Measurements from ENCODE around the gene LILRB2.
"Not testable (repeated sequence)": the region's sequence is repeated elsewhere in the genome, so short reads cannot be mapped to it uniquely, and the experiment has no call there.

The LILRB2 gene

GRCh38 chr19:54302257-54302656 is 21.3 kb upstream of the LILRB2 start:
- DNase-seq = no peak

GRCh38 chr19:54299515-54299914 is 18.6 kb upstream of the LILRB2 start:
- no peak for DNase-seq

- no peak for DNase-seq
These were observed 18.2 kb upstream of the LILRB2 start for GRCh38 chr19:54299126-54299498.

GRCh38 chr19:54298357-54299125 is 17.6 kb upstream of the LILRB2 start:
- DNase-seq = no peak

- no peak for DNase-seq
These were observed 16.9 kb upstream of the LILRB2 start for GRCh38 chr19:54297759-54298305.

- no peak for DNase-seq
These were observed 13.6 kb upstream of the LILRB2 start for GRCh38 chr19:54294539-54294938.

GRCh38 chr19:54289160-54289559 is 8.2 kb upstream of the LILRB2 start:
- DNase-seq = not testable (repeated sequence)

GRCh38 chr19:54287456-54287855 is 6.5 kb upstream of the LILRB2 start:
- DNase-seq = no peak

GRCh38 chr19:54286283-54286682 is 5.4 kb upstream of the LILRB2 start:
- not testable (repeated sequence) for DNase-seq

GRCh38 chr19:54285427-54286056 is 4.6 kb upstream of the LILRB2 start:
- DNase-seq = not testable (repeated sequence)

GRCh38 chr19:54282686-54283470 is 2.0 kb upstream of the LILRB2 start:
- no peak for DNase-seq

GRCh38 chr19:54281729-54282075 is 792 bp upstream of the LILRB2 start:
- not testable (repeated sequence) for DNase-seq

- not testable (repeated sequence) for DNase-seq
These were observed 469 bp downstream of the LILRB2 start for GRCh38 chr19:54280441-54280840.

- DNase-seq = not testable (repeated sequence)
These were observed 885 bp downstream of the LILRB2 start for GRCh38 chr19:54280025-54280424.

GRCh38 chr19:54279406-54279962 is 1.4 kb downstream of the LILRB2 start:
- no peak for DNase-seq

- DNase-seq = not testable (repeated sequence)
These were observed 2.2 kb downstream of the LILRB2 start for GRCh38 chr19:54278571-54279195.

- not testable (repeated sequence) for DNase-seq
These were observed 2.9 kb downstream of the LILRB2 start for GRCh38 chr19:54278056-54278455.

GRCh38 chr19:54277111-54277615 is 3.7 kb downstream of the LILRB2 start:
- not testable (repeated sequence) for DNase-seq

GRCh38 chr19:54275951-54276350 is 5.0 kb downstream of the LILRB2 start:
- no peak for DNase-seq

- not testable (repeated sequence) for DNase-seq
These were observed 6.4 kb downstream of the LILRB2 start for GRCh38 chr19:54274516-54274915.

GRCh38 chr19:54273821-54274220 is 7.1 kb downstream of the LILRB2 start:
- DNase-seq = no peak

- not testable (repeated sequence) for DNase-seq
These were observed 8.7 kb downstream of the LILRB2 start for GRCh38 chr19:54272181-54272580.
